ENCODE results near the gene FDPS.

- TF ChIP-seq EZH2 (IDR thresholded peaks at IDR 0.05), result no peak
- TF ChIP-seq, protein P1, sequence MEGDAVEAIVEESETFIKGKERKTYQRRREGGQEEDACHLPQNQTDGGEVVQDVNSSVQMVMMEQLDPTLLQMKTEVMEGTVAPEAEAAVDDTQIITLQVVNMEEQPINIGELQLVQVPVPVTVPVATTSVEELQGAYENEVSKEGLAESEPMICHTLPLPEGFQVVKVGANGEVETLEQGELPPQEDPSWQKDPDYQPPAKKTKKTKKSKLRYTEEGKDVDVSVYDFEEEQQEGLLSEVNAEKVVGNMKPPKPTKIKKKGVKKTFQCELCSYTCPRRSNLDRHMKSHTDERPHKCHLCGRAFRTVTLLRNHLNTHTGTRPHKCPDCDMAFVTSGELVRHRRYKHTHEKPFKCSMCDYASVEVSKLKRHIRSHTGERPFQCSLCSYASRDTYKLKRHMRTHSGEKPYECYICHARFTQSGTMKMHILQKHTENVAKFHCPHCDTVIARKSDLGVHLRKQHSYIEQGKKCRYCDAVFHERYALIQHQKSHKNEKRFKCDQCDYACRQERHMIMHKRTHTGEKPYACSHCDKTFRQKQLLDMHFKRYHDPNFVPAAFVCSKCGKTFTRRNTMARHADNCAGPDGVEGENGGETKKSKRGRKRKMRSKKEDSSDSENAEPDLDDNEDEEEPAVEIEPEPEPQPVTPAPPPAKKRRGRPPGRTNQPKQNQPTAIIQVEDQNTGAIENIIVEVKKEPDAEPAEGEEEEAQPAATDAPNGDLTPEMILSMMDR (IDR thresholded peaks at IDR 0.05), result no peak
- no peak for TF ChIP-seq EZH2phosphoT487 (IDR thresholded peaks at IDR 0.05)
These were observed 8.6 kb upstream of the FDPS start for GRCh38 chr1:155300024-155300423.

Data from neural progenitor cell (in vitro differentiated cells).